Ovary (tissue), 9 donors: Measurements from ENCODE around the gene PRND. TPM values are rescaled to one million over a fixed set of nuclear protein-coding genes. Genes with fewer than 3 reads are reported as not detected.

Experiments
- DNase-seq, 5 donors: peaks; one replicate each; pipeline ENCODE4 v3.0.0-alpha.2; 2019 to 2020
- H3K27ac ChIP-seq, 2 donors: fragments of 200-600 bp; one replicate each; pipeline versions ENCODE4 v1.5.1 to v1.8.0; 2019 to 2022
- H3K27me3 ChIP-seq: fragments of 200-600 bp; one replicate; pipeline ENCODE4 v1.8.0; 2022
- H3K36me3 ChIP-seq: fragments of 200-600 bp; sonication (generic); one replicate; pipeline ENCODE4 v1.5.1; 2019
- H3K4me1 ChIP-seq: one replicate; pipeline ENCODE4 v1.8.1; 2013; ENCODE audit warnings: mild to moderate bottlenecking, moderate library complexity; ENCODE audit not compliant: insufficient read depth
- H3K4me3 ChIP-seq: fragments of 200-600 bp; sonication (generic); one replicate; pipeline ENCODE4 v1.5.1; 2017
- H3K9me3 ChIP-seq, 2 donors: fragments of 200-600 bp in 1 of 2; sonication (generic) in 1 of 2; one replicate each; pipeline versions ENCODE4 v1.5.1 to v1.8.1; 2013 to 2019; ENCODE audit warnings: mild to moderate bottlenecking in 1 of 2, moderate library complexity in 1 of 2
- CTCF ChIP-seq, 3 donors: fragments of 450-650 bp in 2 of 3; fragments of 200-600 bp in 1 of 3; IDR thresholded peaks; one replicate each; pipeline versions ENCODE4 v1.5.1 to v1.8.0; 2016 to 2022; ENCODE audit warnings: antibody characterized with exemption in 3 of 3, mild to moderate bottlenecking in 1 of 3
- EP300 ChIP-seq: sonication (generic); formaldehyde crosslinking; IDR thresholded peaks from one replicate; pipeline ENCODE4 v1.6.1; 2017; ENCODE audit warnings: antibody characterized with exemption
- POLR2A ChIP-seq: fragments of 450-650 bp; IDR thresholded peaks from one replicate; pipeline ENCODE4 v1.6.1; 2017; ENCODE audit warnings: antibody characterized with exemption, mild to moderate bottlenecking, moderate library complexity
- WGBS, 3 donors: extraction: QIAGEN DNeasy Blood & Tissue Kit in 1 of 3; methylation state at CpG; one replicate each; pipeline versions ENCODE4 v1.1.5 to v1.1.7; 2013 to 2017; 5-methylcytosine and 5-hydroxymethylcytosine counted together
- intact Hi-C, 4 donors: fragments of 100-400 bp; cut with DNase I; formaldehyde crosslinking; loops; one replicate each; pipeline versions ENCODE4 v1.11.0 to v1.15.1; 2022 to 2023
- polyA plus RNA-seq, 2 donors: library from polyadenylated mRNA; stranded (reverse); fragments of 200-250 nt in 1 of 2; fragments of 350-450 nt in 1 of 2; fragmentation: Illumina TruSeq in 1 of 2; extraction: RNeasy Lipid Tissue Mini Kit (QIAGEN cat#74804) in 1 of 2; gene quantifications; one replicate each; pipeline ENCODE4 v1.2.3, GENCODE V29; 2013 to 2014
- total RNA-seq, 7 donors: library from RNA; depleted of rRNA in 2 of 7; stranded (reverse); fragments of >200 nt in 2 of 7; fragmentation: NEBNext Ultra II Directional in 3 of 7; extraction: Animal tissue kit (Norgen Biotek cat#: 25700) in 3 of 7; gene quantifications; one replicate each; pipeline versions ENCODE4 v1.1.0 to v1.2.4, GENCODE V29; 2016 to 2023
- donor health status: DM: no; HTN: no; CAD: no; lungs with moderate emphysema.
- donor health status: DM: no; HTN: no; CAD: no.
- donor health status: Bipolar disorder and iron deficiency.
- donor health status: DM: yes; HTN: yes; CAD: no.
- donor health status: DM: no; HTN: no; CAD: no.
- donor health status: DM: yes; HTN: yes; CAD: no.

The PRND gene
- total and polyA plus RNA-seq, 9 donors: 0.05 to 0.47 (median 0.14) TPM; not detected in 3

GRCh38 chr20:4685923-4686221 is 35.8 kb upstream of the PRND start:
- no peaks in the 10 kb centered on the region for H3K27me3 ChIP-seq
- H3K4me3 ChIP-seq: peak overlapping the region; percentile 87
- DNase-seq: no peak
- H3K4me1 ChIP-seq: peaks cover 2% of the 10 kb centered on the region
- intact Hi-C loops: no loop called here
- no peaks in the 10 kb centered on the region for H3K36me3 ChIP-seq
- 3 to 5% (median 4%) methylated on average over 8 of the region's 8 CpGs for WGBS, 3 donors
- no peaks in the 10 kb centered on the region for H3K9me3 ChIP-seq
- TF ChIP-seq CTCF (IDR thresholded peaks at IDR 0.05) (no peak), POLR2A (no peak), EP300 (no peak)
- H3K27ac ChIP-seq: peak overlapping the region; percentile 98 to 100

- DNase-seq: no peak
- no peak for TF ChIP-seq CTCF (IDR thresholded peaks at IDR 0.05)
- no peaks in the 10 kb centered on the region for H3K27me3 ChIP-seq
- no peaks in the 10 kb centered on the region for H3K9me3 ChIP-seq
- peaks cover 2% of the 10 kb centered on the region for H3K4me1 ChIP-seq
- 76 to 79% (median 77%) methylated on average over 2 of the region's 2 CpGs for WGBS, 3 donors
- H3K36me3 ChIP-seq: no peaks in the 10 kb centered on the region
- H3K27ac ChIP-seq: no peak overlapping the region
- H3K4me3 ChIP-seq: no peak overlapping the region
- intact Hi-C loops: no loop called here
These were observed 33.4 kb upstream of the PRND start for GRCh38 chr20:4688305-4688704.

GRCh38 chr20:4689220-4689619 is 32.5 kb upstream of the PRND start:
- Histone ChIP-seq H3K27me3 (no peaks in the 10 kb centered on the region), H3K9me3 (no peaks in the 10 kb centered on the region), H3K27ac (no peak overlapping the region), H3K4me1 (peaks cover 2% of the 10 kb centered on the region), H3K36me3 (no peaks in the 10 kb centered on the region), H3K4me3 (no peak overlapping the region)
- no peak for TF ChIP-seq CTCF (IDR thresholded peaks at IDR 0.05)
- no peak for TF ChIP-seq EP300
- TF ChIP-seq POLR2A: no peak
- 44 to 59% (median 50%) methylated on average over 2 of the region's 2 CpGs for WGBS, 3 donors
- no peak for DNase-seq
- intact Hi-C loops: no loop called here

- no peaks in the 10 kb centered on the region for H3K27me3 ChIP-seq
- no peak for DNase-seq
- no peak overlapping the region for H3K27ac ChIP-seq
- 16 to 32% (median 26%) methylated on average over 2 of the region's 2 CpGs for WGBS, 3 donors
- H3K36me3 ChIP-seq: no peaks in the 10 kb centered on the region
- intact Hi-C loops: no loop called here
- H3K9me3 ChIP-seq: no peaks in the 10 kb centered on the region
- H3K4me1 ChIP-seq: peaks cover 2% of the 10 kb centered on the region
- no peak overlapping the region for H3K4me3 ChIP-seq
- no peak for TF ChIP-seq EP300
- no peak for TF ChIP-seq POLR2A
- TF ChIP-seq CTCF (IDR thresholded peaks at IDR 0.05): no peak
These were observed 30.0 kb upstream of the PRND start for GRCh38 chr20:4691753-4692152.

- H3K4me1 ChIP-seq: peaks cover under 1% of the 10 kb centered on the region
- intact Hi-C loops: no loop called here
- 93 to 100% (median 98%) methylated on average over 1 of the region's 1 CpG for WGBS, 3 donors
These were observed 27.6 kb upstream of the PRND start for GRCh38 chr20:4694076-4694475.

More at GRCh38 chr20:4694076-4694475, 27.6 kb upstream of the PRND start:
- no peak for DNase-seq
- Histone ChIP-seq H3K9me3 (no peaks in the 10 kb centered on the region), H3K36me3 (no peaks in the 10 kb centered on the region), H3K4me3 (no peak overlapping the region), H3K27me3 (no peaks in the 10 kb centered on the region), H3K27ac (no peak overlapping the region)
- TF ChIP-seq POLR2A (no peak), CTCF (IDR thresholded peaks at IDR 0.05) (no peak)
